T-helper 2 cell treated with Interferon-gamma antibody and Interleukin-4, amounts not matched to agents 5 μg/mL and 100 μg/mL, for 36 hours (primary cell): Measurements from ENCODE around the gene GTF2H4.
"Not testable (repeated sequence)": the region's sequence is repeated elsewhere in the genome, so short reads cannot be mapped to it uniquely, and the experiment has no call there.

Source experiments
- DNase-seq: peaks from one replicate; pipeline ENCODE4 v3.0.0; 2021; ENCODE audit warnings: low spot score
- H3K27ac Mint-ChIP-seq: one replicate; pipeline ENCODE4 v1.8.0; 2021; ENCODE audit warnings: mild to moderate bottlenecking, mixed read lengths
- H3K27me3 Mint-ChIP-seq: one replicate; pipeline ENCODE4 v1.8.0; 2021; ENCODE audit warnings: low read depth, mixed read lengths
- H3K36me3 Mint-ChIP-seq: one replicate; pipeline ENCODE4 v1.8.0; 2021; ENCODE audit warnings: low read depth, mixed read lengths
- H3K4me1 Mint-ChIP-seq: one replicate; pipeline ENCODE4 v1.8.0; 2021; ENCODE audit warnings: low read depth, mixed read lengths
- H3K4me3 Mint-ChIP-seq: one replicate; pipeline ENCODE4 v1.8.0; 2022; ENCODE audit warnings: mild to moderate bottlenecking, moderate library complexity, mixed read lengths
- H3K9me3 Mint-ChIP-seq: one replicate; pipeline ENCODE4 v1.8.0; 2021; ENCODE audit warnings: mixed read lengths

The GTF2H4 gene

GRCh38 chr6:30914854-30915590 is 7.0 kb downstream of the GTF2H4 start:
- H3K27me3 Mint-ChIP-seq, result no peaks in the 10 kb centered on the region
- peaks cover 25% of the 10 kb centered on the region for H3K4me1 Mint-ChIP-seq
- H3K36me3 Mint-ChIP-seq, result peaks cover 28% of the 10 kb centered on the region
- H3K27ac Mint-ChIP-seq, result peak overlapping the region; percentile 87
- H3K9me3 Mint-ChIP-seq, result no peaks in the 10 kb centered on the region
- H3K4me3 Mint-ChIP-seq, result peak overlapping the region; percentile 86
- DNase-seq, result no peak

GRCh38 chr6:30915591-30915946 is 7.6 kb downstream of the GTF2H4 start:
- Mint-ChIP-seq H3K27me3 (no peaks in the 10 kb centered on the region), H3K4me3 (peak overlapping the region; percentile 86), H3K4me1 (peaks cover 25% of the 10 kb centered on the region), H3K27ac (peak overlapping the region; percentile 77), H3K36me3 (peaks cover 34% of the 10 kb centered on the region), H3K9me3 (no peaks in the 10 kb centered on the region)
- peak; percentile 13 for DNase-seq

GRCh38 chr6:30917041-30917440 is 9.0 kb downstream of the GTF2H4 start:
- H3K27me3 Mint-ChIP-seq, result no peaks in the 10 kb centered on the region
- no peaks in the 10 kb centered on the region for H3K9me3 Mint-ChIP-seq
- peaks cover 27% of the 10 kb centered on the region for H3K36me3 Mint-ChIP-seq
- peaks cover 25% of the 10 kb centered on the region for H3K4me1 Mint-ChIP-seq
- no peak for DNase-seq
- H3K4me3 Mint-ChIP-seq, result no peak overlapping the region
- H3K27ac Mint-ChIP-seq, result peak overlapping the region; percentile 39

GRCh38 chr6:30917487-30917886 is 9.5 kb downstream of the GTF2H4 start:
- peaks cover 27% of the 10 kb centered on the region for H3K36me3 Mint-ChIP-seq
- H3K4me1 Mint-ChIP-seq, result peaks cover 25% of the 10 kb centered on the region
- no peaks in the 10 kb centered on the region for H3K9me3 Mint-ChIP-seq
- DNase-seq, result no peak
- H3K27me3 Mint-ChIP-seq, result no peaks in the 10 kb centered on the region
- H3K4me3 Mint-ChIP-seq, result no peak overlapping the region
- H3K27ac Mint-ChIP-seq, result no peak overlapping the region

- Mint-ChIP-seq H3K4me1 (peaks cover 21% of the 10 kb centered on the region), H3K36me3 (peaks cover 31% of the 10 kb centered on the region), H3K4me3 (no peak overlapping the region), H3K27me3 (no peaks in the 10 kb centered on the region), H3K27ac (no peak overlapping the region), H3K9me3 (no peaks in the 10 kb centered on the region)
- no peak for DNase-seq
These were observed 10.7 kb downstream of the GTF2H4 start for GRCh38 chr6:30918670-30919069.

GRCh38 chr6:30922447-30922852 is 14.4 kb downstream of the GTF2H4 start:
- H3K4me3 Mint-ChIP-seq, result no peak overlapping the region
- H3K4me1 Mint-ChIP-seq, result no peaks in the 10 kb centered on the region
- no peak for DNase-seq
- no peaks in the 10 kb centered on the region for H3K27me3 Mint-ChIP-seq
- peaks cover 33% of the 10 kb centered on the region for H3K36me3 Mint-ChIP-seq
- no peak overlapping the region for H3K27ac Mint-ChIP-seq
- no peaks in the 10 kb centered on the region for H3K9me3 Mint-ChIP-seq

GRCh38 chr6:30924040-30924627 is 16.1 kb downstream of the GTF2H4 start:
- not testable (repeated sequence) for H3K9me3 Mint-ChIP-seq, H3K27ac Mint-ChIP-seq, DNase-seq, H3K27me3 Mint-ChIP-seq, H3K4me1 Mint-ChIP-seq, H3K4me3 Mint-ChIP-seq
- H3K36me3 Mint-ChIP-seq, result peaks cover 38% of the 10 kb centered on the region

- Mint-ChIP-seq H3K9me3 (peaks cover 7% of the 10 kb centered on the region), H3K4me1 (no peaks in the 10 kb centered on the region), H3K36me3 (peaks cover 25% of the 10 kb centered on the region), H3K4me3 (no peak overlapping the region), H3K27me3 (no peaks in the 10 kb centered on the region), H3K27ac (no peak overlapping the region)
- DNase-seq, result no peak
These were observed 18.6 kb downstream of the GTF2H4 start for GRCh38 chr6:30926644-30927043.

GRCh38 chr6:30927080-30927479 is 19.1 kb downstream of the GTF2H4 start:
- H3K9me3 Mint-ChIP-seq, H3K27me3 Mint-ChIP-seq, H3K4me1 Mint-ChIP-seq, H3K27ac Mint-ChIP-seq, H3K4me3 Mint-ChIP-seq, DNase-seq: not testable (repeated sequence)
- peaks cover 25% of the 10 kb centered on the region for H3K36me3 Mint-ChIP-seq

- no peaks in the 10 kb centered on the region for H3K4me1 Mint-ChIP-seq
- no peak overlapping the region for H3K4me3 Mint-ChIP-seq
- no peak overlapping the region for H3K27ac Mint-ChIP-seq
- no peak for DNase-seq
- H3K9me3 Mint-ChIP-seq, result peaks cover 7% of the 10 kb centered on the region
- H3K27me3 Mint-ChIP-seq, result no peaks in the 10 kb centered on the region
- peaks cover 16% of the 10 kb centered on the region for H3K36me3 Mint-ChIP-seq
These were observed 20.7 kb downstream of the GTF2H4 start for GRCh38 chr6:30928677-30929076.

- Mint-ChIP-seq H3K36me3 (peaks cover 10% of the 10 kb centered on the region), H3K27me3 (peaks cover 3% of the 10 kb centered on the region), H3K4me1 (no peaks in the 10 kb centered on the region), H3K4me3 (no peak overlapping the region), H3K9me3 (peaks cover 7% of the 10 kb centered on the region), H3K27ac (no peak overlapping the region)
- DNase-seq, result no peak
These were observed 22.5 kb downstream of the GTF2H4 start for GRCh38 chr6:30930506-30930905.

- Mint-ChIP-seq H3K36me3 (peaks cover 10% of the 10 kb centered on the region), H3K4me3 (no peak overlapping the region), H3K27ac (no peak overlapping the region), H3K27me3 (peaks cover 3% of the 10 kb centered on the region), H3K9me3 (peaks cover 7% of the 10 kb centered on the region), H3K4me1 (no peaks in the 10 kb centered on the region)
- no peak for DNase-seq
These were observed 23.3 kb downstream of the GTF2H4 start for GRCh38 chr6:30931272-30931671.

- no peaks in the 10 kb centered on the region for H3K4me1 Mint-ChIP-seq
- no peak within 1 kb of the TSS for H3K4me3 Mint-ChIP-seq
- no peak within 1 kb of the TSS for H3K27ac Mint-ChIP-seq
- peaks cover 7% of the 10 kb centered on the region for H3K9me3 Mint-ChIP-seq
- peaks cover 6% of the 10 kb centered on the region for H3K36me3 Mint-ChIP-seq
- H3K27me3 Mint-ChIP-seq, result peaks cover 3% of the 10 kb centered on the region
- no peak for DNase-seq
These were observed 24.1 kb downstream of the GTF2H4 start, which contains the start of gene SFTA2 for GRCh38 chr6:30931969-30932645. Gene SFTA2, minus strand, starts transcription at chr6:30932170. Its CDS starts 74 bp downstream, at chr6:30932096.

- Mint-ChIP-seq H3K27me3 (peaks cover 3% of the 10 kb centered on the region), H3K4me1 (no peaks in the 10 kb centered on the region), H3K9me3 (peaks cover 7% of the 10 kb centered on the region), H3K4me3 (no peak overlapping the region), H3K27ac (no peak overlapping the region), H3K36me3 (peaks cover 4% of the 10 kb centered on the region)
- DNase-seq, result no peak
These were observed 24.8 kb downstream of the GTF2H4 start for GRCh38 chr6:30932665-30933365.
